B cell (primary cell): Measurements from ENCODE around the gene G6PC3.

Source experiments
- CTCF ChIP-seq: fragments of 200-600 bp; IDR thresholded peaks from one replicate; pipeline ENCODE4 v1.8.0; 2022; ENCODE audit warnings: antibody characterized with exemption, mild to moderate bottlenecking
- EZH2 ChIP-seq: IDR thresholded peaks from 2 replicates; pipeline ENCODE4 v1.6.1; 2012; ENCODE audit warnings: borderline replicate concordance, low read depth, mild to moderate bottlenecking, moderate library complexity, low read length; ENCODE audit not compliant: insufficient read depth, poor library complexity, severe bottlenecking

GRCh38 chr17:44061446-44061845 is 9.1 kb upstream of the G6PC3 start:
- TF ChIP-seq CTCF (no peak), EZH2 (no peak)
